Panc1 (cell line): ENCODE measurements around the gene CYP11A1. TPM values are rescaled to one million over a fixed set of nuclear protein-coding genes. Genes with fewer than 3 reads are reported as not detected.

ENCODE experiments used
- ATAC-seq: fragments of 200-7000 bp; cut with Tn5 transposase; 2 replicates; pipeline ENCODE4 v1.9.1; 2020; ENCODE audit warnings: mild to moderate bottlenecking, moderate library complexity
- BruUV-seq: library from RNA; stranded (reverse); fragments of 400-500 nt; replicated peaks from 2 replicates; lab custom pipeline; 2021; lab: Mats Ljungman, UMichigan
- CTCF ChIA-PET: fragments of 300-600 bp; sonication (Branson Sonifier 250); formaldehyde crosslinking; loops from one replicate; lab custom pipeline; 2022; ENCODE audit warnings: antibody characterized with exemption; lab: Charles Lee
- POLR2A ChIA-PET: fragments of 300-600 bp; sonication (Branson Sonifier 250); formaldehyde crosslinking; loops from one replicate; lab custom pipeline; 2022; ENCODE audit warnings: antibody characterized with exemption; lab: Charles Lee
- DNase-seq: peaks from one replicate; pipeline ENCODE4 v3.0.0-alpha.2; 2010; ENCODE audit warnings: low read depth, low spot score
- H3K27ac ChIP-seq: 2 replicates; pipeline ENCODE4 v1.5.1; 2011; ENCODE audit warnings: mild to moderate bottlenecking, low read length, inconsistent platforms
- H3K27me3 ChIP-seq: fragments of 200-500 bp; sonication (Bioruptor generic); 2 replicates; pipeline ENCODE4 v1.6.0; 2014; ENCODE audit warnings: low read length, inconsistent platforms; ENCODE audit not compliant: control insufficient read depth, insufficient read depth
- H3K36me3 ChIP-seq: fragments of 200-500 bp; sonication (Bioruptor generic); 2 replicates; pipeline ENCODE4 v1.5.1; 2014; ENCODE audit warnings: inconsistent platforms, mild to moderate bottlenecking, low read length, moderate library complexity; ENCODE audit not compliant: control insufficient read depth, insufficient read depth
- H3K4me1 ChIP-seq: 2 replicates; pipeline ENCODE4 v1.5.1; 2011; ENCODE audit warnings: inconsistent platforms, mild to moderate bottlenecking, low read length, moderate library complexity; ENCODE audit not compliant: control insufficient read depth, insufficient read depth
- H3K4me3 ChIP-seq, 2 experiments: 2 replicates each; pipeline ENCODE4 v1.5.1; 2011 to 2012; ENCODE audit warnings: low read depth in 2 of 2, low read length in 2 of 2, mild to moderate bottlenecking in 2 of 2, inconsistent platforms in 1 of 2, moderate library complexity in 1 of 2
- H3K9me3 ChIP-seq: fragments of 200-500 bp; sonication (Bioruptor generic); 2 replicates; pipeline ENCODE4 v1.5.1; 2014; ENCODE audit warnings: low read depth, mild to moderate bottlenecking, inconsistent platforms, low read length, moderate library complexity; ENCODE audit not compliant: control insufficient read depth, insufficient read depth
- CTCF ChIP-seq: fragments of 450-650 bp; IDR thresholded peaks from 2 replicates; pipeline ENCODE4 v1.5.1; 2017; ENCODE audit warnings: mild to moderate bottlenecking
- POLR2AphosphoS5 ChIP-seq: IDR thresholded peaks from 2 replicates; pipeline ENCODE4 v1.6.1; 2012; ENCODE audit warnings: mild to moderate bottlenecking, low read depth, low read length, moderate library complexity
- REST ChIP-seq, 2 experiments: IDR thresholded peaks; 2 replicates each; pipeline ENCODE4 v1.6.1; 2011 to 2012; ENCODE audit warnings: low read depth in 2 of 2, control low read depth in 1 of 2, low read length in 1 of 2, mild to moderate bottlenecking in 1 of 2, moderate library complexity in 1 of 2; ENCODE audit not compliant: insufficient read depth in 1 of 2
- SIN3A ChIP-seq: IDR thresholded peaks from 2 replicates; pipeline ENCODE4 v1.6.1; 2012; ENCODE audit warnings: low read depth, mild to moderate bottlenecking, low read length, moderate library complexity, borderline replicate concordance; ENCODE audit not compliant: insufficient read depth
- TCF7L2 ChIP-seq: IDR thresholded peaks from 2 replicates; pipeline ENCODE4 v1.6.1; 2011; ENCODE audit warnings: mild to moderate bottlenecking, low read depth, low read length, inconsistent platforms
- in situ Hi-C: cut with HindIII; loops from 2 replicates; pipeline ENCODE4 v1.10.0; 2016; ENCODE audit warnings: low sequenced_read_pairs, low pct_unique_long_range_greater_than_20kb
- intact Hi-C: fragments of 100-400 bp; cut with micrococcal nuclease; formaldehyde crosslinking; loops from one replicate; pipeline ENCODE4 v1.10.0; 2022; ENCODE audit not compliant: unreplicated experiment
- total RNA-seq: library from RNA; stranded (reverse); gene quantifications from one replicate; pipeline ENCODE4 v1.2.1, GENCODE V29; 2021; ENCODE audit not compliant: unreplicated experiment

The CYP11A1 gene
- total RNA-seq, 1 experiment from 2014 or later: 0.57 TPM

GRCh38 chr15:74378848-74379247 is 11.4 kb upstream of the CYP11A1 start:
- peaks cover 20% of the 10 kb centered on the region for H3K4me1 ChIP-seq
- ChIA-PET CTCF (interaction anchor here (1.0 to 1.2 kb wide), 2 partner anchors 59 to 82 kb away, joined by 3 to 5 read pairs; partner anchors contain the start of gene UBL7), POLR2A (interaction anchor here (0.6 kb wide), 1 partner anchor 89 kb away, joined by 9 read pairs; no protein-coding TSS in a partner anchor)
- ATAC-seq (no peak), DNase-seq (no peak)
- H3K36me3 ChIP-seq: no peaks in the 10 kb centered on the region
- no peak overlapping the region for H3K27ac ChIP-seq
- H3K4me3 ChIP-seq: no peak overlapping the region
- intact Hi-C loops: no loop called here
- H3K27me3 ChIP-seq: no peaks in the 10 kb centered on the region
- in situ Hi-C loops: loop anchor here (10.0 kb wide), 1 partner anchor 116 kb away; no protein-coding TSS in a partner anchor
- BruUV-seq: no TSS peak
- H3K9me3 ChIP-seq: no peaks in the 10 kb centered on the region
- no peak for TF ChIP-seq SIN3A
- no peak for TF ChIP-seq CTCF
- TF ChIP-seq REST (IDR thresholded peaks at IDR 0.05; ENCODE audit: insufficient read depth in 1 of 2, low read depth in 2 of 2, low read length in 1 of 2): no peak
- no peak for TF ChIP-seq POLR2AphosphoS5
- no peak for TF ChIP-seq TCF7L2

- ChIA-PET POLR2A (interaction anchor here (0.6 kb wide), 1 partner anchor 89 kb away, joined by 9 read pairs; no protein-coding TSS in a partner anchor), CTCF (interaction anchor here (0.7 kb wide), 1 partner anchor 69 kb away, joined by 8 read pairs; no protein-coding TSS in a partner anchor)
- no peak overlapping the region for H3K27ac ChIP-seq
Observed at GRCh38 chr15:74377831-74378766, 10.7 kb upstream of the CYP11A1 start.

More at GRCh38 chr15:74377831-74378766, 10.7 kb upstream of the CYP11A1 start:
- no peaks in the 10 kb centered on the region for H3K27me3 ChIP-seq
- no peak overlapping the region for H3K4me3 ChIP-seq
- no peak for ATAC-seq
- peaks cover 16% of the 10 kb centered on the region for H3K4me1 ChIP-seq
- TF ChIP-seq POLR2AphosphoS5 (no peak), REST (IDR thresholded peaks at IDR 0.05; ENCODE audit: insufficient read depth in 1 of 2, low read depth in 2 of 2, low read length in 1 of 2) (no peak), TCF7L2 (no peak), SIN3A (no peak), CTCF (no peak)
- DNase-seq: no peak
- BruUV-seq: no TSS peak
- H3K9me3 ChIP-seq: no peaks in the 10 kb centered on the region
- no peaks in the 10 kb centered on the region for H3K36me3 ChIP-seq
- intact Hi-C loops (no loop called here), in situ Hi-C loops (loop anchor here (10.0 kb wide), 1 partner anchor 117 kb away; no protein-coding TSS in a partner anchor)
